GM23338 (cell line): ENCODE data around the gene MEIOSIN. TPM values are rescaled to one million over a fixed set of nuclear protein-coding genes. Genes with fewer than 3 reads are reported as not detected.

Experiments
- CREB1 ChIP-seq: fragments of 250-450 bp; sonication (Bioruptor Pico); IDR thresholded peaks from 2 replicates; pipeline ENCODE4 v1.5.0; 2020; ENCODE audit warnings: low read depth, mild to moderate bottlenecking, moderate library complexity
- ETS1 ChIP-seq: IDR thresholded peaks from 2 replicates; pipeline ENCODE4 v1.6.1; 2016; ENCODE audit warnings: antibody characterized with exemption
- JUNB ChIP-seq: IDR thresholded peaks from one replicate; pipeline ENCODE4 v1.6.1; 2016; ENCODE audit warnings: antibody characterized with exemption; ENCODE audit not compliant: unreplicated experiment
- NANOG ChIP-seq: IDR thresholded peaks from 2 replicates; pipeline ENCODE4 v1.6.1; 2016; ENCODE audit warnings: antibody characterized with exemption, borderline replicate concordance
- REST ChIP-seq: IDR thresholded peaks from one replicate; pipeline ENCODE4 v1.6.1; 2018; ENCODE audit warnings: antibody characterized with exemption; ENCODE audit not compliant: unreplicated experiment
- ZNF462 ChIP-seq: fragments of 250-450 bp; sonication (Bioruptor Pico); IDR thresholded peaks from 2 replicates; pipeline ENCODE4 v1.5.0; 2020; ENCODE audit warnings: mild to moderate bottlenecking, moderate library complexity
- polyA plus RNA-seq: library from polyadenylated mRNA; unstranded; fragments of >200 nt; fragmentation: Nextera tagmentation; extraction: Ambion mirVana; gene quantifications from 2 replicates; pipeline ENCODE4 v1.2.1, GENCODE V29; 2016
- total RNA-seq: library from RNA; depleted of rRNA; stranded (reverse); fragments of >200 nt; shearing (Covaris generic); gene quantifications from 2 replicates; pipeline ENCODE4 v1.2.3, GENCODE V29; 2014

The MEIOSIN gene
- total and polyA plus RNA-seq, 2 experiments from 2014 or later: 0.21 to 0.28 TPM

- TF ChIP-seq ZNF462 (CRISPR knock-in tag) (no peak), ETS1 (no peak), NANOG (no peak), JUNB (no peak), CREB1 (CRISPR knock-in tag) (no peak), REST (no peak)
Observed at GRCh38 chr19:45773384-45773783, 40.1 kb downstream of the MEIOSIN start (continued).
